BLaER1 (cell line): ENCODE results near the gene CPPED1.

Source experiments
- H3K27ac ChIP-seq: shearing (Covaris generic); formaldehyde crosslinking; 2 replicates; pipeline ENCODE4 v1.8.1; 2022
- H3K27me3 ChIP-seq: shearing (Covaris generic); formaldehyde crosslinking; 2 replicates; pipeline ENCODE4 v1.8.1; 2022
- H3K36me3 ChIP-seq: shearing (Covaris generic); formaldehyde crosslinking; 2 replicates; pipeline ENCODE4 v1.8.1; 2022
- H3K4me1 ChIP-seq: shearing (Covaris generic); formaldehyde crosslinking; 2 replicates; pipeline ENCODE4 v1.8.1; 2022
- H3K4me2 ChIP-seq: shearing (Covaris generic); formaldehyde crosslinking; 2 replicates; pipeline ENCODE4 v1.8.1; 2022
- H3K4me3 ChIP-seq: shearing (Covaris generic); formaldehyde crosslinking; 2 replicates; pipeline ENCODE4 v1.8.1; 2022
- H3K9ac ChIP-seq: shearing (Covaris generic); formaldehyde crosslinking; 2 replicates; pipeline ENCODE4 v1.8.1; 2022
- H3K9me3 ChIP-seq: shearing (Covaris generic); formaldehyde crosslinking; 2 replicates; pipeline ENCODE4 v1.8.1; 2022
- H4K20me1 ChIP-seq: shearing (Covaris generic); formaldehyde crosslinking; 2 replicates; pipeline ENCODE4 v1.8.1; 2022
- Cebpa-rat ChIP-seq: shearing (Covaris generic); IDR thresholded peaks from 2 replicates; pipeline ENCODE4 v1.8.1; 2022

Gene CPPED1

GRCh38 chr16:12700161-12700560 is 103.5 kb downstream of the CPPED1 start:
- Histone ChIP-seq H3K9ac (no peak overlapping the region), H3K27me3 (no peaks in the 10 kb centered on the region), H3K27ac (peak overlapping the region; percentile 64), H3K4me3 (no peak overlapping the region), H3K4me2 (peak overlapping the region; percentile 72), H3K9me3 (no peaks in the 10 kb centered on the region), H4K20me1 (no peaks in the 10 kb centered on the region), H3K4me1 (peaks cover 65% of the 10 kb centered on the region), H3K36me3 (peaks cover 35% of the 10 kb centered on the region)
- no peak for TF ChIP-seq Cebpa-rat

- Histone ChIP-seq H3K9me3 (no peaks in the 10 kb centered on the region), H3K4me2 (peak overlapping the region; percentile 72), H3K27ac (peak overlapping the region; percentile 70), H4K20me1 (no peaks in the 10 kb centered on the region), H3K27me3 (no peaks in the 10 kb centered on the region), H3K9ac (no peak overlapping the region), H3K36me3 (peaks cover 28% of the 10 kb centered on the region), H3K4me1 (peaks cover 63% of the 10 kb centered on the region), H3K4me3 (no peak overlapping the region)
- no peak for TF ChIP-seq Cebpa-rat
Observed at GRCh38 chr16:12699161-12699560, 104.5 kb downstream of the CPPED1 start.

- H3K4me2 ChIP-seq, result no peak overlapping the region
- TF ChIP-seq Cebpa-rat, result no peak
- no peak overlapping the region for H3K9ac ChIP-seq
- H4K20me1 ChIP-seq, result no peaks in the 10 kb centered on the region
- H3K27ac ChIP-seq, result peak overlapping the region; percentile 19; the same call in 1 of the 2 replicates
- no peaks in the 10 kb centered on the region for H3K9me3 ChIP-seq
- no peaks in the 10 kb centered on the region for H3K27me3 ChIP-seq
- no peak overlapping the region for H3K4me3 ChIP-seq
- H3K4me1 ChIP-seq, result peaks cover 54% of the 10 kb centered on the region
- H3K36me3 ChIP-seq, result peaks cover 26% of the 10 kb centered on the region; the same call in 1 of the 2 replicates
Observed at GRCh38 chr16:12697437-12697836, 106.2 kb downstream of the CPPED1 start.

- peaks cover 48% of the 10 kb centered on the region for H3K4me1 ChIP-seq
- H3K27me3 ChIP-seq, result no peaks in the 10 kb centered on the region
- H3K9me3 ChIP-seq, result no peaks in the 10 kb centered on the region
- TF ChIP-seq Cebpa-rat, result no peak
- no peak overlapping the region for H3K27ac ChIP-seq
- H3K36me3 ChIP-seq, result peaks cover 23% of the 10 kb centered on the region; the same call in 1 of the 2 replicates
- H3K9ac ChIP-seq, result no peak overlapping the region
- H3K4me3 ChIP-seq, result no peak overlapping the region
- H4K20me1 ChIP-seq, result no peaks in the 10 kb centered on the region
- no peak overlapping the region for H3K4me2 ChIP-seq
Observed at GRCh38 chr16:12695454-12695853, 108.2 kb downstream of the CPPED1 start.

- H3K9ac ChIP-seq, result no peak overlapping the region
- H3K4me1 ChIP-seq, result peaks cover 38% of the 10 kb centered on the region
- TF ChIP-seq Cebpa-rat, result no peak
- no peaks in the 10 kb centered on the region for H4K20me1 ChIP-seq
- H3K4me3 ChIP-seq, result no peak overlapping the region
- peak overlapping the region; percentile 45 for H3K4me2 ChIP-seq
- no peaks in the 10 kb centered on the region for H3K27me3 ChIP-seq
- H3K9me3 ChIP-seq, result no peaks in the 10 kb centered on the region
- 0 out of 2 replicates have a peak, but pooled peaks cover 12% of the 10 kb centered on the region for H3K36me3 ChIP-seq
- H3K27ac ChIP-seq, result no peak overlapping the region
Observed at GRCh38 chr16:12690024-12690423, 113.7 kb downstream of the CPPED1 start.

- H3K9ac ChIP-seq, result no peak overlapping the region
- H3K27ac ChIP-seq, result no peak overlapping the region
- peak overlapping the region; percentile 45 for H3K4me2 ChIP-seq
- H3K4me1 ChIP-seq, result peaks cover 38% of the 10 kb centered on the region
- no peak overlapping the region for H3K4me3 ChIP-seq
- H4K20me1 ChIP-seq, result no peaks in the 10 kb centered on the region
- TF ChIP-seq Cebpa-rat, result no peak
- 0 out of 2 replicates have a peak, but pooled peaks cover 12% of the 10 kb centered on the region for H3K36me3 ChIP-seq
- no peaks in the 10 kb centered on the region for H3K9me3 ChIP-seq
- H3K27me3 ChIP-seq, result no peaks in the 10 kb centered on the region
Observed at GRCh38 chr16:12688951-12689850, 114.5 kb downstream of the CPPED1 start.

GRCh38 chr16:12685806-12686205 is 117.9 kb downstream of the CPPED1 start:
- Histone ChIP-seq H3K27ac (no peak overlapping the region), H3K4me3 (no peak overlapping the region), H3K9ac (no peak overlapping the region), H3K4me2 (peak overlapping the region; percentile 20; the same call in 1 of the 2 replicates), H3K27me3 (no peaks in the 10 kb centered on the region), H4K20me1 (no peaks in the 10 kb centered on the region), H3K36me3 (peaks cover 8% of the 10 kb centered on the region; the same call in 1 of the 2 replicates), H3K4me1 (peaks cover 25% of the 10 kb centered on the region), H3K9me3 (no peaks in the 10 kb centered on the region)
- no peak for TF ChIP-seq Cebpa-rat

- H3K4me2 ChIP-seq, result no peak overlapping the region
- no peak overlapping the region for H3K27ac ChIP-seq
- H3K36me3 ChIP-seq, result peaks cover 6% of the 10 kb centered on the region; the same call in 1 of the 2 replicates
- no peak overlapping the region for H3K4me3 ChIP-seq
- no peaks in the 10 kb centered on the region for H4K20me1 ChIP-seq
- peaks cover 15% of the 10 kb centered on the region for H3K4me1 ChIP-seq
- no peaks in the 10 kb centered on the region for H3K27me3 ChIP-seq
- H3K9me3 ChIP-seq, result no peaks in the 10 kb centered on the region
- H3K9ac ChIP-seq, result no peak overlapping the region
- no peak for TF ChIP-seq Cebpa-rat
Observed at GRCh38 chr16:12682432-12683165, 121.1 kb downstream of the CPPED1 start.

- H3K9ac ChIP-seq, result no peak overlapping the region
- no peaks in the 10 kb centered on the region for H4K20me1 ChIP-seq
- no peaks in the 10 kb centered on the region for H3K9me3 ChIP-seq
- H3K4me1 ChIP-seq, result peaks cover 24% of the 10 kb centered on the region
- no peak overlapping the region for H3K4me3 ChIP-seq
- peaks cover 6% of the 10 kb centered on the region; the same call in 1 of the 2 replicates for H3K36me3 ChIP-seq
- TF ChIP-seq Cebpa-rat, result no peak
- H3K27me3 ChIP-seq, result no peaks in the 10 kb centered on the region
- H3K4me2 ChIP-seq, result no peak overlapping the region
- no peak overlapping the region for H3K27ac ChIP-seq
Observed at GRCh38 chr16:12681653-12682052, 122.0 kb downstream of the CPPED1 start.

GRCh38 chr16:12680531-12680930 is 123.2 kb downstream of the CPPED1 start:
- H3K9me3 ChIP-seq, result no peaks in the 10 kb centered on the region
- no peaks in the 10 kb centered on the region for H4K20me1 ChIP-seq
- H3K27ac ChIP-seq, result no peak overlapping the region
- peaks cover 30% of the 10 kb centered on the region for H3K4me1 ChIP-seq
- no peak for TF ChIP-seq Cebpa-rat
- H3K36me3 ChIP-seq, result peaks cover 6% of the 10 kb centered on the region; the same call in 1 of the 2 replicates
- H3K9ac ChIP-seq, result no peak overlapping the region
- no peaks in the 10 kb centered on the region for H3K27me3 ChIP-seq
- H3K4me3 ChIP-seq, result no peak overlapping the region
- no peak overlapping the region for H3K4me2 ChIP-seq
